ENCODE data around the gene SEC61B.

GRCh38 chr9:99226054-99226453 is 4.0 kb downstream of the SEC61B start:
- TF ChIP-seq POLR2AphosphoS5 (IDR thresholded peaks at IDR 0.05; ENCODE audit: low read depth, low read length) (no peak), SIN3A (IDR thresholded peaks at IDR 0.05; ENCODE audit: borderline replicate concordance, insufficient read depth, low read length) (no peak), TAF1 (IDR thresholded peaks at IDR 0.05; ENCODE audit: borderline replicate concordance, insufficient read depth, low read length) (no peak), REST (IDR thresholded peaks at IDR 0.05; ENCODE audit: insufficient read depth in 1 of 2, low read depth in 2 of 2, low read length in 2 of 2) (no peak)
